Measurements from ENCODE around the gene NRAP.

- TF ChIP-seq CTCF (IDR thresholded peaks at IDR 0.05; ENCODE audit: control extremely low read depth in 1 of 3, insufficient read depth in 1 of 3, low read depth in 1 of 3, low read length in 3 of 3) (no peak), ZNF274 (IDR thresholded peaks at IDR 0.05; ENCODE audit: borderline replicate concordance, extremely low read depth, low read length) (no peak), SRF (IDR thresholded peaks at IDR 0.05; ENCODE audit: low read depth, low read length) (no peak), CBX5 (IDR thresholded peaks at IDR 0.05; ENCODE audit: low read depth, low read length) (no peak), ATF3 (IDR thresholded peaks at IDR 0.05; ENCODE audit: insufficient read depth, low read depth, low read length) (no peak), CEBPB (IDR thresholded peaks at IDR 0.05; ENCODE audit: low read depth, low read length) (no peak), MAX (IDR thresholded peaks at IDR 0.05) (no peak), EZH2 (IDR thresholded peaks at IDR 0.05; ENCODE audit: low read depth, low read length, severe bottlenecking) (no peak), BRCA1 (IDR thresholded peaks at IDR 0.05; ENCODE audit: low read depth, low read length) (no peak)
Observed at GRCh38 chr10:113666682-113667252, 2.9 kb upstream of the NRAP start.
